Epidermal melanocyte (primary cell): ENCODE measurements around the gene ZC3H7B.
"Not testable (repeated sequence)": the region's sequence is repeated elsewhere in the genome, so short reads cannot be mapped to it uniquely, and the experiment has no call there.

ENCODE experiments used
- DNase-seq: peaks from one replicate; pipeline ENCODE4 v3.0.0; 2011; ENCODE audit warnings: low spot score; ENCODE audit not compliant: insufficient read length

Gene ZC3H7B, protein sequence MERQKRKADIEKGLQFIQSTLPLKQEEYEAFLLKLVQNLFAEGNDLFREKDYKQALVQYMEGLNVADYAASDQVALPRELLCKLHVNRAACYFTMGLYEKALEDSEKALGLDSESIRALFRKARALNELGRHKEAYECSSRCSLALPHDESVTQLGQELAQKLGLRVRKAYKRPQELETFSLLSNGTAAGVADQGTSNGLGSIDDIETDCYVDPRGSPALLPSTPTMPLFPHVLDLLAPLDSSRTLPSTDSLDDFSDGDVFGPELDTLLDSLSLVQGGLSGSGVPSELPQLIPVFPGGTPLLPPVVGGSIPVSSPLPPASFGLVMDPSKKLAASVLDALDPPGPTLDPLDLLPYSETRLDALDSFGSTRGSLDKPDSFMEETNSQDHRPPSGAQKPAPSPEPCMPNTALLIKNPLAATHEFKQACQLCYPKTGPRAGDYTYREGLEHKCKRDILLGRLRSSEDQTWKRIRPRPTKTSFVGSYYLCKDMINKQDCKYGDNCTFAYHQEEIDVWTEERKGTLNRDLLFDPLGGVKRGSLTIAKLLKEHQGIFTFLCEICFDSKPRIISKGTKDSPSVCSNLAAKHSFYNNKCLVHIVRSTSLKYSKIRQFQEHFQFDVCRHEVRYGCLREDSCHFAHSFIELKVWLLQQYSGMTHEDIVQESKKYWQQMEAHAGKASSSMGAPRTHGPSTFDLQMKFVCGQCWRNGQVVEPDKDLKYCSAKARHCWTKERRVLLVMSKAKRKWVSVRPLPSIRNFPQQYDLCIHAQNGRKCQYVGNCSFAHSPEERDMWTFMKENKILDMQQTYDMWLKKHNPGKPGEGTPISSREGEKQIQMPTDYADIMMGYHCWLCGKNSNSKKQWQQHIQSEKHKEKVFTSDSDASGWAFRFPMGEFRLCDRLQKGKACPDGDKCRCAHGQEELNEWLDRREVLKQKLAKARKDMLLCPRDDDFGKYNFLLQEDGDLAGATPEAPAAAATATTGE

DNA sequence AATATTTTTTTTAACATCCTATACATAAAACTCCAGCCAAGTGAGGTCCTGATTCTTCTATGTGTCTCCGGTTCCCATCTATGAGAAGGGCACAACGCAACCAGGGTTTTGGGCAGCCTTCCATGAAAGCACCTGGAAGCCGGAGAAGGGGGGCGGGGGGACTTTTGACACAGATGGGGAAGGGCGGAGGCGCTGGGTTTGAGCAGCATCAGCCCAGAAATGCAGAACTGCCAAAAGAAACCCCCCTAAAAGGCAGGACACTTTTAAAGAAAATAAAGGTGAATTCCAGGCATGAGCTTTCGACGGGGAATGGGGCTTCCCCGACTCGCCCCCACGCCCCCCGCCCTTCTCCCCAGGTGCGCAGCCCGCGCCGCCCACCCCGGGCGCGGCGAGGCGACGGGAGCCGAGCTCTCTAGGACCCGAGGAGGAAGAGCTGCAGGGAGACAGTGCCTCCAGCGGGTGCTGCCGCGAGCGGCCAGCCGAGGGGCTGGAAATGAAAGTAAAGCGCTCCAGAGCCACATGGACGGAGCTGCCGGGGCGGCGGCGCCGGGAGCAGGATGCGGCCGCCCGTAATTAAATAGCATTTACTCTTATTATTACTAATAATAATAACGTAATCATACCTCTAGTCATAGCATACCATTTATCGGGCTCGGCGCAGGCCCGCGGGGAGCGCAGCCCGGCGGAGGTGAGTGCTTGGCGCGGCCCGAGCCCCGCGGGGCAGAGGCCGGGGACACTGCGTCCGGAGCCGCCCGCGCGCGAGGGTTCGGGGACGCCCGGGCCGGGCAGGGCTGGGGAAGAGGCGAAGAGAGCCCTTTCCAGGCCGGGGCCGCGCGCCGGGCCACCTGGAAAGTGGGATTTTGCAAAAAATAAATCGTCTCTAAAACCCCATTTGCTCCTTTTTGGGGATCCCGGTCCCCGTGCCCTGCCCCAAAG, at the start of gene ZC3H7B:
Gene ZC3H7B (plus strand): TSS at position 441 of the 936 bp plus-strand sequence. CDS start 19,136 bp downstream, outside the sequence.
- peak; percentile 97 for DNase-seq

DNA sequence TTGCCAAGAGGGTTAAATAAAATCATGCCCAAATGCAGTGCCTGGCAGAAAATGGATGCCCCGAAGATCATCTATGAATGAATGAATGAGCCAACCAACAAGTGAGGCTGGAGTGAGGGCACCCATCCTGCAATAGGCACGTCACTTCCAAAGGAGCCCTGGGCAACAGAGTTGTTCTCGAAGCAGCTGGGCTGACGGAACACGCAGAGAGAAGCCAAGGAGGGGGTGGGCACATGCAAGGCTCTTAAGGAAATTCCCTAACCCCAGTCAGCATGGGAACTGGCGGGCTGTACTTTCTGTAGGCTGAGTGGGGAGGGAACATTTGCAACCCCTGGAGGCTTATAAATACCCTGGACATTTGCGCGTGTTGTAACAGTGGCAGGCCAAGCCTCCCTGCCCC, 49.0 kb upstream of the ZC3H7B start:
- DNase-seq: no peak

DNA sequence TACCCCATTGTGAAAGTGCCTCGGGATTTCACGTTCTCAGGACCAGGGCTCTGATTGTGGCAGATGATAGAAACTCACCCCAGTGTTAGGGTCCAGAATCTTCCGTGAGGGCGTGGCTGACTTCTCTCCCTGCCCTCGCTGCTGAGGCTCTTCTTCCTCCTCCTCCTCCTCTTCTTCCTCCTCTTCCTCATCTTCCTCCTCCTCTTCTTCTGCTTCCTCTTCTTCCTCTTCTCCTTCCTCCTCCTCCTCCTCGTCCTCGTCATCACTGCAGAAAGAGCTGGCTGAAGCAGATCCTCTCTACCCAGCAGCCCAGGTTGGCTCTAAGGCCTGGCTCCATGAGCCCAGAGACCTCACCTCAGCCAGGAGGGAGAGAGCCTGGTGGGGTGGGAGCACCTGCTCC, 47.1 kb upstream of the ZC3H7B start:
- no peak for DNase-seq

DNA sequence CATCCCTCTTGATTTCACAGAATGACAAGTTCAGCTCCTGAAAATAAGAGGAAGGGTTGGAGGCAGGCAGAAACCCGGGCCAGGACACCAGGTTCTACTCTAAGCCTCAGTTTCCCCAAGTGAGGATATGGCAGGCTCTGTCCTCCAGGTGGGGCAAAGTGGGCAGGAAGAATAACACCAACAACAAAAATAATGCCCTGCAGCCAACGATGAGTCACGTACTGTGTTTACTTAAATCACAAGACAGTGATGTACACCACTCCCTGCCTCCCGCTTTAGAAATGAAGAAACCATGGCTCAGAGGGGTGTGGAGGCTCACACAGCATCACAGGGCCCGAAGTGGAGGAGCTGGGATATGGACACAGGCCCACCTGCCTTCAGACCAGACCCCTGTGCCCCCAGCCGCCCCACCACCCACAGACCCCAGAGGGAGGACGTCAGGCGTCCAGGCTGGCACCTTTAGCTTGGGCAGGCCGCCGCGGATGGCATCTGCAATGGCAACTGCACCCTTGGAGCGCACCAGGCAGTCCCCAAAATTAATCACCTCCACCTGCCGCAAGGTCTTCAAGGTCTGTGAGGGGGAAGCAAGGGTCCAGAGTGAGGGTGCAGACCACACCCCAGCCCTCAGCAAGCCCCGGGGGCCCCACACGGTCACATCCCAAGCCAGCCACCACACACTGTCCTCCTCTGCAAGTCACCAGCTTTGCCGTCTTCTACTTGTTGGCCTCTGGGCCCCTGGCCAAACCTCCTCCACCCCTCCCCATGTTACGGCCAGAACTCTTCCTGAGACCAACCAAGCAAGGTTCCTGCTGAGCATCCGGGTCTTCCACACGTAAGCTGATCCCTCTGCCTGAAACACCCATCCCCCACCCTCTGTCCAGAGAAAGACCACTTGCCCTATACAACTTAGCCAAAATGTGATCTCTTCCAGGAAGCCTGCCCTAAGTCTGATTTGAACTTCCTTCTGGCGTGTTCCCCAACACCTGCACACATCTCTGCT, 44.8 kb upstream of the ZC3H7B start:
- DNase-seq: no peak

DNA sequence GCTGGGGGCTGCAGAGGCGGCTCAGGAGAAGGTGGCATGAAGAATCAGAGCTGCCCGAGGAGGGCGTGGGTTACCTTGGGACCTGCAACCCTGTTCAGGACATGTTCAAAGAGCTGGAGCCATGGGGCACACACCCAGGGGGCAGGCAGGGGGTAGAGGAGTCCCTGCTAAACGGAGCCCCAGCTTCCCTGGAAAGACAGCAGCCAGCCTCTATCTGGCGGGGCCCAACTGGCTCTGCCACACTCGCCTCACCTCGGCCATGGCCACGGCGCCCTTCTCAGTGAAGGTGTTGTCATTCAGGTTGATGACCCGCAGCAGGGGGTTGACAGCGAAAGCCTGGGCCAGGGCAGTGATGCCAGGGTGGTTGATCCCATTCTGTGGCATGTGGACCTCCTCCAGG, 43.6 kb upstream of the ZC3H7B start:
- DNase-seq: no peak

DNA sequence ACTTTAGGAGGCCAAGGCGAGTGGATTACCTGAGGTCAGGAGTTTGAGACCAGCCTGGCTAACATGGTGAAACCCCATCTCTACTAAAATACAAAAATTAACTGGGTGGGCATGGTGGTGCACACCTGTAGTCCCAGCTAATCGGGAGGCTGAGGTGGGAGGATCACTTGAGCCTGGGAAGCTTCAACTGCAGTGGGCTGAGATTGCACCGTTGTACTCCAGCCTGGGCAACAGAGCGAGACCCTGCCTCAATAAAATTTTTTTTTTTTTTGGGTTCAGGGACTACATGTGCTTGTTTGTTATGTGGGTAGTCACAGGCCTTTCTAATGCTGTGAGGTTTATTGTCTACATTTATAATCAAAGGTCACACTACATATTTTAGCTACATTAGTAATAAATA, 41.6 kb upstream of the ZC3H7B start:
- not testable (repeated sequence) for DNase-seq

DNA sequence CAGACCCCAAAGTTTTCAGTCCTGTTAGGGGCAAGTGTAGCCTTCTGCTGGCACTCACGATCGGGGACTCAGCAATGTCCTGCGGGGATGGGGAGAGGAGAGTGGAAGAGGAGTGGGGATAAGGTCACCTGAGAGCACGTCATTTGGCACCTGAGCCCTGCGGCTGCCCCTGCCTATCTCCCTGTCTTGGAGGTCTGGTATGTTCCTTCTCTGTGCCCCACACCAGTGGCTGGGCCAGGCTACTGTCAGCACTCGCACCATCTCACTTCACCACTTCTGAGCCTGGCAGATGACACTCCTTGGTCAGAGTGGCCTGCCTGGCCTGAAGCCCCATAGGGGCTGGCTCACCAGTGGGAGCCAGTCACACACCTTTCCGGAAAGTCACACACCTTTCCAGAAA, 40.5 kb upstream of the ZC3H7B start:
- no peak for DNase-seq

DNA sequence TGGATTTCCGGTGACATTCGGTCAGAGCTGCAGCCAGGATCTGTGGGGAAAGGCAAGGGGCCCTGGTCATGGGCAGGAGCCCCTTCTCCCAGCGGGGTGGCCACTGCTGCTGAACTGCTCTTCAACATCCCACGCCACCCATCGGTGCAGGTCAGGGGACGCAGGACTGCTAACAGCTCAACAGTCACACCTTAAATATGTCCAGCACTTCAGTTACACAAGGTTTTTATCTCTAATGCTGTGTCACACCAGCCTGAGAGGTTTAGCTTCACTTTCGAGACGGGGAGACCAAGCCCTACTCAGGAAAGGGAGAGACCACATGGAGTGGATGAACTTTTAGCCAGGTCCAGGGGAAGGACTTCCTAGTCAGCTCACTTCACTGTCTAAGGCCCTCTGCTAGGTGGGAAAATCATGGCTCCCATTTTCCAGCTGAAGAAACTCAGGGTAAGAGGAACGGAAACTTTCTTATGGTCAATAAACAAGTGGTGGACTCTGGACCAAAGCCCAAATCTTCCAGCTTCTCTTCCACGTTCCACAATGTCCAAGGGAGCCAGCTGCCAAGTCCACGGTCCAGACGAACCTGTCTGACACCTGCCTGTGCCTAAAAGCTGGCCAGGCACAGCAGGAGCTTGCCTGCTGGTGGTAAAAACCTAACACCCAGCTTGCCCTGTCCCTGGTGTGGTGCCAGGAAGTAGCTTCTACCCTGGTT, 39.6 kb upstream of the ZC3H7B start:
- DNase-seq: no peak

DNA sequence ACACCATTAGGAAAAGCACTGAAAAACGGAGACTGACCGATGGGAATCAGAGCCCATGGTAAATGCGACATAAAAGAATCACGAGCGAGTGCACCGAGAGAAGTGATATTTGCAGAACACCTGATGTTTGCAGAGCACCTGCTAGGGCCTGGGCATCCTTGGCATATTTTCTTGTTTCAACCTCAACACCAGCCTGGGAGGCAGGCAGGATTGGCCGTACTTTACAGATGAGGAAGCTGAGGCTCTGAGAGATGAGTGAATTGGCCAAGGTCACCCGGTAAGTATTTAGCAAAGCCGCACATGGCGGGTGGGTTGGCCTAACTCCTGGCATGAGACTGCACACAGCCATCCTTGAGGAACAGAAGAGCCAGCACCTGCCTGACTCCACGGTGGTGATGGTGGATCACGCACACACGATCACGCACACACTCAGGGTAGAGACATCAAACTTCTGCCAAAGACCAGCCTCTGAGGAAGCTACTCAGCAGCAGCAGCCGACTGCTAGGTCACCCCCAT, 39.0 kb upstream of the ZC3H7B start:
- DNase-seq: no peak

DNA sequence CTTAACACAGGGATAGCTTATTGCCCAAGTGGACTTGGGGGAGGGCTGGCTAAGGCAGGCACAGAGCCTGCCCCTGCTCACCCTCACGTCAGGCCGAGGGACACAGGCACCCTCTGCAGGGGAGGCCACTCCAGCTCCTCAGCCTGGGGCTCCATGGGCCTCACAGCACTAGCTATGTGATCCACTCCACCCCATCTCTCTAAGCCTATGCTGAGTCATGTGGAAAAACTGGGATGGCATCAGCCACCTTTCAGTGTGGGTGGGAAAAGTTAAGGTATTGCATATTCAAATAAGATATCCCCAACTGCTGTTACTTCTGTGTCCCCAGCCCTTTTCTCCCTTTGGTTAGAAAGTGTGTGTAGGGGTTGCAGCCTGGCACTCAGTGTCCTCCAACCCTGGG, 37.6 kb upstream of the ZC3H7B start:
- no peak for DNase-seq

DNA sequence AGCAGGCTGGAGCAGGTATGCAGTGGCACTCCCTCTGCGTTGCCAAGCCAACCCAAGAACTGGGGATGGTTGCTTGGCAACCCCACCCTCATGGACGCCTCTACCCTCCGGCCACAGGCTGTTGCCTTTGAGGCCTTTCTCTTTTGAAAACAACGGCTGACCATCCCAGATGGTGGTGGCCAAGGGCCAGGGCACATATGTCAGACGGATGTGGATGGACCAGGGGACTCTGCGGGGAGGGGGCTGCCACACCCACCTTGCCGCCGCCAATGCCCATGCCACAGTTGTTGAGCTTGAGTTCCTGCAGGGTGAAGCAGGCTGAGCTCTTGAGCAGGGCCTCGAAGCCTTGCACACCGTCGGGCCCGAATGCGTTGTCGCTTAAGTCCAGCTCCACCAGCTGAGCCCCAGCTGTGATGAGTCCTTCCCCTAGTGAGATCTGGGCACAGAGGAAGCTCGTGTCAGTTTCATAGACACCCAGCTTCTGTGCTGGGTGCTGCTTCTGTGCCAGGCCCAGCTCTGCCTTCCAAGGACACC, 36.9 kb upstream of the ZC3H7B start:
- no peak for DNase-seq

DNA sequence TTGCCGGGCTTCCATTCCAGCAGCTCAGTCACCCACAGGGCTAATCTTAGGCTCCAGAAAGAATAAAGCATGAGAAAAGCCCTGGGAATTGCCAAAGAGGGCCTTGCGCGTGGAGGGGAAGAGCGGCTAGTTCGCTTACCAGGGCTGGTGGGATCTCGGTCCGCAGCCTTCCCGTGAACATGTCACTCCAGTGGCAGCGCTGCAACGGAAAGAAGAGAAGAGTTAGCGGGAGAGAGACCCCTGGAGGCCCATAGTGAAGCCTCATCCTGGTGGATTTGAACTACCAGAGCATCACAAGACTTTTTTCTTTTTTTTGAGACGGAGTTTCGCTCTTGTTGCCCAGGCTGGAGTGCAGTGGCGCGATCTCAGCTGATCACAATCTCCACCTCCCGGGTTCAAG, 33.4 kb upstream of the ZC3H7B start:
- DNase-seq: no peak

DNA sequence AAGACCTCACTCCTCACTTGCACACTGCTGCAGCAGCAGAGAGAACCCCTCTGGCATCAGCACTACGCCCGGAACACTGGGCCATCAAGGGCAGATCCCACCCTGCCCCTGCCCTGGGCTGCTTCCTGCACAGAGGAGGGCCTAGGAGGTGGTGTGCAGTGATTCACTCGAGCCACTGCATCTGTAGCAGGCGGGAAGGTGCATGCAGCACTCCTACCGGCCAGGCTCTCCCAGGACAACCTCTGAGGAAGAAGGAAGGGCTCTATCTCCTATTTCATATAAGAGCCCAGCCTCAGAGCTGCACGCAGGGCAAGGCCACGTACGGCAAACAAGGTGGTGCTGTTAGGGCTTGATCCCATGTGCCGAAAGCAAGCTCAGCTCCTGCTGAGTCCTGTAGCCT, 29.5 kb upstream of the ZC3H7B start:
- DNase-seq: no peak

DNA sequence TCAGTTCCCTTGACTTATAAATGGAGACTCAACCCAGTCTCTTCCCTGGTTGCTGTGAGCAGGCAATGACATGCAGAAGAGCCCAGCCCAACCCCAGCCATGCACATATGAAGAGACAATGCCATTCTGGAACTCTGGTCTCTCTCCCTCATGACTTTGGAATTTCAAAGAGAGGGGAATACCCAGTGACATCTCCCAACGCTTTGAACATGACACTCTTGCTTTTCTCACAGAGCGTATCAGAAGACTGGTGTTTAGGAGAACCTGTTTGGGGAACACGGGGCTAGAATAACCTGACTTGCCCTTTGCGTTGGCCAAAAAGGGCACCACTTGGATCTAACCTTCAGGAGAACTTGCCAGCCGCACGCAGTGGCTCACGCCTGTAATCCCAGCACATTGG, 28.2 kb upstream of the ZC3H7B start:
- peak; percentile 1 for DNase-seq

DNA sequence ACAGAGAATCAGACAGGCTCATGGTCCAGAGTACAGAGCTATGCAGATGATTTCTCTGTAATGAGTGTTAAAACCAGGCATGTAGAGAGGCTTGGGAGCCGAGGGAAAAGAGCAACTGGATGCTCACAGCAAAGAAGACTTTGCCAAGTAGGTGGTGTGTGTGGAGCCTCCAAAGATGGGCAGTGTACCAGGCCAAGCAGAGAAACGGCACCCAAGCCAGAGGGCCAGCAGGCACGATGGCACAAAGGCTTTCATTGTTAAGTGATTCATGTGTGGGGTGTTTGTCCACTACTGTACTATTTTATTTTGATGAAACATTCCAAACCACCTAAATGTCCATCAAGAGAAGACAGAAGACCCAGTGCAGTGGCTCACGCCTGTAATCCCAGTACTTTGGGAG, 26.5 kb upstream of the ZC3H7B start:
- DNase-seq: peak; percentile 46

DNA sequence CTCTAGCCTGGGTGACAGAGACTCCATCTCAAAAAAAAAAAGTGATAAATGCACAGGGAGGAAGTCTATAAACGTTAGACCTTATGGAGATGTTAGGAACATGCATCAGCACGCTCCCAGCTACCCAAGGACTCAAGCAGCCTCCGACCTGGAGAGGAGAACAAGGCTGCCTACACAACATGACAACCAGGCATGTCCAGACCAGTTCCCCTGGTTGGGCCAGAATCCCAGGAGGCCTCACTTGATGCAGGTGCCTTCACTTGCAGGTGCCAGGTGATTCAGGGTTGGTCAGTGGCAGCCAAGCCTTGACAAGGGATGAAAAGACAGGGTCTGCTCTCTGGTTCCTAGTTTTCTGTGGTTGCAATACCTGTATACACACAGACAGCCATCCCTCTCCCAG, 21.3 kb upstream of the ZC3H7B start:
- peak; percentile 7 for DNase-seq

DNA sequence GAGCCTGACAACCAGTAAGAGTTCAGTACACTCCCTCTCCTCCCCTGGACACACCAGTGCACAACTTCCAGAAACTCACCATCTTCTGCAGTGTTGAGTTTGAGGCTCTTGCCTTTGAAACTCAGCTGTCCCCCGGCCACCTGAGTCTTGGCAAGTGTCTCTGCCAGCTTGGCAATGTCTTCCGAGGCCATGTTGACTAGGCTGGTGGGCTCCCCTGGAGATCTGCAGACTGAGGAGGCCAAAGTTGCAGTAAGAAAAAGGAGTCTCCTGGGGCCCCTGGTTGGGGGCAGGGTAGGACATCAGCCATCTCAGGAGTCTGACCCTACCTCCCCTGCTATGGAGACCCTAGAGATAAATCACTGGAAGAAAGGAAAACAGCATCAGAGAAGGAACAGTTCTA, 20.5 kb upstream of the ZC3H7B start:
- DNase-seq: no peak

DNA sequence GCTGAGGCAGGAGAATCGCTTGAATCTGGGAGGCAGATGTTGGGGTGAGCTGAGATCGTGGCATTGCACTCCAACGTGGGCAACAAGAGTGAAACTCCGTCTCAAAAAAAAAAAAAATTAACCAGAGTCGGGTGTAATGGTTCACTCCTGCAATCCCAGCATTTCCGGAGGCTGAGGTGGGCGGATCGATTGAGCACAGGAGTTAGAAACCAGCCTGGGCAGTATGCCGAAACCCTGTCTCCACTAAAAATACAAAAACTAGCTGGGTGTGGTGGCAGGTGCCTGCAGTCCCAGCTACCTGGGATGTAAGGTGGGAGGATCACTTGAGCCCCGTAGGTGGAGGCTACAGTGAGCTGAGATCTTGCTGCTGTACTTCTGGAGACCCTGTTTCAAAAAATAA, 16.9 kb upstream of the ZC3H7B start:
- no peak for DNase-seq

DNA sequence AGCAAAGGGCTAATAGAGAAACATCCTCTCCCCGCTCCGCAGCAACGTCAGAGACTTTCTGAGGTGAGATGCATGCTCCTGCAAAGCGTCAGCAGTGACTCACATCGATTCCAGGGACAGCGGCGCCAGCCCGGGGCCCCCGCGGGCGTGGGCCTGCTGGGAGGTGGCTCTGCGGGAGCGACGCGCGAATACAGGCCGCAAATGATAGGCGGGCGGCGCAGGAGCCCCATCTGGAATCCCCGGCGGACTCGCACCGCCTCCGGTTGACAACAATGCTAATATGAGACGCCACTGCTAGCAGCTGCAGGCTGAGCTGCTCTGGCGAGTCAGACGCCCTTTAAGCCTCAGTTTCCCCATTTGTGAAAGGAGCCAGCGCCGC, 15.9 kb upstream of the ZC3H7B start:
- DNase-seq: no peak
